Activated T-cell treated with anti-CD3 and anti-CD28 coated beads, Interleukin-2, amount 50 U/mL, for 4 hours (primary cell): ENCODE measurements around the gene SFMBT1. TPM values are rescaled to one million over a fixed set of nuclear protein-coding genes. Genes with fewer than 3 reads are reported as not detected.
A peak's percentile ranks its signal among the peaks of the same experiment; 100 is the strongest.

Source experiments
- ATAC-seq, 2 donors: fragments of 200-7000 bp; cut with Tn5 transposase; one replicate each; pipeline ENCODE4 v1.10.0; 2021
- DNase-seq: peaks from one replicate; pipeline ENCODE4 v3.0.0-alpha.2; 2020
- H3K27me3 Mint-ChIP-seq: one replicate; pipeline ENCODE4 v1.8.0; 2021; ENCODE audit warnings: low read depth, mixed read lengths
- H3K36me3 Mint-ChIP-seq: one replicate; pipeline ENCODE4 v1.8.0; 2022; ENCODE audit warnings: mixed read lengths; ENCODE audit not compliant: insufficient read depth
- H3K4me1 Mint-ChIP-seq: one replicate; pipeline ENCODE4 v1.8.0; 2021; ENCODE audit warnings: low read depth, mixed read lengths
- H3K4me3 Mint-ChIP-seq: one replicate; pipeline ENCODE4 v1.8.0; 2021; ENCODE audit warnings: mild to moderate bottlenecking, moderate library complexity, mixed read lengths
- H3K9me3 Mint-ChIP-seq: one replicate; pipeline ENCODE4 v1.8.0; 2021; ENCODE audit warnings: mixed read lengths
- total RNA-seq, 3 donors: library from RNA; stranded (reverse); gene quantifications; one replicate each; pipeline ENCODE4 v1.2.1, GENCODE V29; 2021

The SFMBT1 gene
- total RNA-seq, 3 donors from 2014 or later, result 16.8 to 25.2 (median 20.0) TPM

- Mint-ChIP-seq H3K9me3 (no peaks in the 10 kb centered on the region), H3K4me3 (no peak overlapping the region), H3K36me3 (no peaks in the 10 kb centered on the region), H3K4me1 (no peaks in the 10 kb centered on the region), H3K27me3 (no peaks in the 10 kb centered on the region)
- DNase-seq, result no peak
- no peak for ATAC-seq
Observed at GRCh38 chr3:53078656-53079055, 32.8 kb upstream of the SFMBT1 start.

- H3K9me3 Mint-ChIP-seq, result no peaks in the 10 kb centered on the region
- ATAC-seq (no peak), DNase-seq (no peak)
- H3K4me3 Mint-ChIP-seq, result no peak overlapping the region
- no peaks in the 10 kb centered on the region for H3K27me3 Mint-ChIP-seq
- no peaks in the 10 kb centered on the region for H3K36me3 Mint-ChIP-seq
- H3K4me1 Mint-ChIP-seq, result peaks cover 4% of the 10 kb centered on the region
Observed at GRCh38 chr3:53077476-53078220, 31.8 kb upstream of the SFMBT1 start.

- peaks cover 13% of the 10 kb centered on the region for H3K4me1 Mint-ChIP-seq
Observed at GRCh38 chr3:53075743-53076140, 29.9 kb upstream of the SFMBT1 start.

GRCh38 chr3:53074761-53075742, 29.2 kb upstream of the SFMBT1 start:
- H3K4me3 Mint-ChIP-seq, result no peak overlapping the region

More at GRCh38 chr3:53075743-53076140, 29.9 kb upstream of the SFMBT1 start:
- no peaks in the 10 kb centered on the region for H3K36me3 Mint-ChIP-seq
- DNase-seq (no peak), ATAC-seq (no peak)
- H3K9me3 Mint-ChIP-seq, result no peaks in the 10 kb centered on the region
- no peak overlapping the region for H3K4me3 Mint-ChIP-seq
- no peaks in the 10 kb centered on the region for H3K27me3 Mint-ChIP-seq

GRCh38 chr3:53074366-53074696, 28.5 kb upstream of the SFMBT1 start:
- DNase-seq, result no peak
- H3K27me3 Mint-ChIP-seq, result no peaks in the 10 kb centered on the region
- peaks cover 13% of the 10 kb centered on the region for H3K4me1 Mint-ChIP-seq
- no peaks in the 10 kb centered on the region for H3K36me3 Mint-ChIP-seq
- no peaks in the 10 kb centered on the region for H3K9me3 Mint-ChIP-seq
- peak overlapping the region; percentile 9 for H3K4me3 Mint-ChIP-seq
- ATAC-seq, result no peak

More at GRCh38 chr3:53074761-53075742, 29.2 kb upstream of the SFMBT1 start:
- H3K36me3 Mint-ChIP-seq, result no peaks in the 10 kb centered on the region
- no peaks in the 10 kb centered on the region for H3K27me3 Mint-ChIP-seq
- ATAC-seq (no peak), DNase-seq (no peak)
- no peaks in the 10 kb centered on the region for H3K9me3 Mint-ChIP-seq
- H3K4me1 Mint-ChIP-seq, result peaks cover 13% of the 10 kb centered on the region

GRCh38 chr3:53073553-53074365, 27.9 kb upstream of the SFMBT1 start:
- DNase-seq (no peak), ATAC-seq (no peak)
- Mint-ChIP-seq H3K27me3 (no peaks in the 10 kb centered on the region), H3K4me3 (peak overlapping the region; percentile 87), H3K9me3 (no peaks in the 10 kb centered on the region), H3K36me3 (no peaks in the 10 kb centered on the region), H3K4me1 (peaks cover 13% of the 10 kb centered on the region)

- peak overlapping the region; percentile 87 for H3K4me3 Mint-ChIP-seq
- H3K36me3 Mint-ChIP-seq, result no peaks in the 10 kb centered on the region
- peak; percentile 84 for DNase-seq
- H3K4me1 Mint-ChIP-seq, result peaks cover 13% of the 10 kb centered on the region
- H3K27me3 Mint-ChIP-seq, result no peaks in the 10 kb centered on the region
- H3K9me3 Mint-ChIP-seq, result no peaks in the 10 kb centered on the region
- peak; percentile 97 for ATAC-seq
Observed at GRCh38 chr3:53072653-53073552, 27.0 kb upstream of the SFMBT1 start.

GRCh38 chr3:53071882-53072431, 26.1 kb upstream of the SFMBT1 start:
- Mint-ChIP-seq H3K4me3 (peak overlapping the region; percentile 87), H3K27me3 (no peaks in the 10 kb centered on the region), H3K9me3 (no peaks in the 10 kb centered on the region), H3K36me3 (no peaks in the 10 kb centered on the region), H3K4me1 (peaks cover 13% of the 10 kb centered on the region)
- no peak for ATAC-seq
- DNase-seq, result no peak

GRCh38 chr3:53069422-53070068, 23.7 kb upstream of the SFMBT1 start:
- H3K27me3 Mint-ChIP-seq, result no peaks in the 10 kb centered on the region
- ATAC-seq (no peak), DNase-seq (no peak)
- peaks cover 13% of the 10 kb centered on the region for H3K4me1 Mint-ChIP-seq
- no peaks in the 10 kb centered on the region for H3K9me3 Mint-ChIP-seq
- H3K36me3 Mint-ChIP-seq, result no peaks in the 10 kb centered on the region
- H3K4me3 Mint-ChIP-seq, result no peak overlapping the region

- H3K4me3 Mint-ChIP-seq, result no peak overlapping the region
- H3K36me3 Mint-ChIP-seq, result no peaks in the 10 kb centered on the region
- H3K9me3 Mint-ChIP-seq, result no peaks in the 10 kb centered on the region
- DNase-seq, result no peak
- H3K27me3 Mint-ChIP-seq, result no peaks in the 10 kb centered on the region
- ATAC-seq, result no peak
- peaks cover 10% of the 10 kb centered on the region for H3K4me1 Mint-ChIP-seq
Observed at GRCh38 chr3:53068176-53068575, 22.3 kb upstream of the SFMBT1 start.

GRCh38 chr3:53067567-53067966, 21.7 kb upstream of the SFMBT1 start:
- DNase-seq, result no peak
- Mint-ChIP-seq H3K36me3 (no peaks in the 10 kb centered on the region), H3K27me3 (no peaks in the 10 kb centered on the region), H3K4me3 (no peak overlapping the region), H3K9me3 (no peaks in the 10 kb centered on the region), H3K4me1 (peaks cover 7% of the 10 kb centered on the region)
- no peak for ATAC-seq

GRCh38 chr3:53065841-53066480, 20.1 kb upstream of the SFMBT1 start:
- H3K4me1 Mint-ChIP-seq, result no peaks in the 10 kb centered on the region
- H3K4me3 Mint-ChIP-seq, result no peak overlapping the region
- peaks cover 3% of the 10 kb centered on the region for H3K27me3 Mint-ChIP-seq
- no peaks in the 10 kb centered on the region for H3K36me3 Mint-ChIP-seq
- H3K9me3 Mint-ChIP-seq, result no peaks in the 10 kb centered on the region
- DNase-seq, result no peak
- no peak for ATAC-seq
